ENCODE data around the gene FOXL3. TPM values are rescaled to one million over a fixed set of nuclear protein-coding genes. Genes with fewer than 3 reads are reported as not detected.

Gene FOXL3
- total RNA-seq, 2 experiments from 2014 or later = not detected

GRCh38 chr7:244974-245373 is 45.0 kb upstream of the FOXL3 start:
- ChIA-PET POLR2A (no interaction called here), CTCF (no interaction called here)
- no peak for ATAC-seq (ENCODE audit: poor library complexity)
- no peaks in the 10 kb centered on the region for H3K36me3 Mint-ChIP-seq (ENCODE audit: low read depth)
- no peaks in the 10 kb centered on the region for H3K36me3 ChIP-seq (ENCODE audit: insufficient read depth, low read length)
- H3K27ac Mint-ChIP-seq = no peak overlapping the region
- H3K27ac ChIP-seq (ENCODE audit: low read depth in 1 of 2, low read length in 2 of 2) = no peak overlapping the region
- no peaks in the 10 kb centered on the region for H3K9me3 Mint-ChIP-seq
- H3K27me3 ChIP-seq (ENCODE audit: control insufficient read depth in 1 of 2, insufficient read depth in 2 of 2, low read length in 2 of 2) = no peaks in the 10 kb centered on the region
- no peak for DNase-seq
- H3K4me3 Mint-ChIP-seq = no peak overlapping the region
- H3K4me3 ChIP-seq (ENCODE audit: low read length) = no peak overlapping the region
- no peak for TF ChIP-seq CTCF (IDR thresholded peaks at IDR 0.05)
- no peaks in the 10 kb centered on the region for H3K4me1 Mint-ChIP-seq (ENCODE audit: low read depth)
- H3K4me1 ChIP-seq (ENCODE audit: insufficient read depth, low read length) = no peaks in the 10 kb centered on the region
- H3K27me3 Mint-ChIP-seq = no peaks in the 10 kb centered on the region
- peaks cover 0 to 7% of the 10 kb centered on the region in 2 experiments for H3K9me3 ChIP-seq (ENCODE audit: control insufficient read depth in 1 of 2, insufficient read depth in 1 of 2, low read length in 2 of 2)
- intact Hi-C loops (cut with DNase I, micrococcal nuclease) = no loop called here

- no peaks in the 10 kb centered on the region for H3K36me3 ChIP-seq (ENCODE audit: insufficient read depth, low read length)
- Mint-ChIP-seq H3K9me3 (no peaks in the 10 kb centered on the region), H3K4me1 (ENCODE audit: low read depth) (no peaks in the 10 kb centered on the region), H3K4me3 (no peak overlapping the region), H3K36me3 (ENCODE audit: low read depth) (no peaks in the 10 kb centered on the region), H3K27me3 (no peaks in the 10 kb centered on the region), H3K27ac (no peak overlapping the region)
- no peak for TF ChIP-seq CTCF (IDR thresholded peaks at IDR 0.05)
- no peak overlapping the region for H3K27ac ChIP-seq (ENCODE audit: low read depth in 1 of 2, low read length in 2 of 2)
- DNase-seq (no peak), ATAC-seq (ENCODE audit: poor library complexity) (no peak)
- POLR2A ChIA-PET = no interaction called here
- H3K27me3 ChIP-seq (ENCODE audit: control insufficient read depth in 1 of 2, insufficient read depth in 2 of 2, low read length in 2 of 2) = no peaks in the 10 kb centered on the region
- H3K4me3 ChIP-seq (ENCODE audit: low read length) = no peak overlapping the region
- intact Hi-C loops (cut with DNase I, micrococcal nuclease) = no loop called here
- CTCF ChIA-PET = no interaction called here
- H3K4me1 ChIP-seq (ENCODE audit: insufficient read depth, low read length) = no peaks in the 10 kb centered on the region
- H3K9me3 ChIP-seq (ENCODE audit: control insufficient read depth in 1 of 2, insufficient read depth in 1 of 2, low read length in 2 of 2) = peaks cover 0 to 4% of the 10 kb centered on the region in 2 experiments
These were observed 44.2 kb upstream of the FOXL3 start for GRCh38 chr7:245574-246295.

GRCh38 chr7:246451-246850 is 43.5 kb upstream of the FOXL3 start:
- Mint-ChIP-seq H3K9me3 (no peaks in the 10 kb centered on the region), H3K27me3 (no peaks in the 10 kb centered on the region), H3K27ac (no peak overlapping the region), H3K4me1 (ENCODE audit: low read depth) (no peaks in the 10 kb centered on the region), H3K4me3 (no peak overlapping the region), H3K36me3 (ENCODE audit: low read depth) (no peaks in the 10 kb centered on the region)
- CTCF ChIA-PET = no interaction called here
- no peak for TF ChIP-seq CTCF (IDR thresholded peaks at IDR 0.05)
- DNase-seq = no peak
- H3K9me3 ChIP-seq (ENCODE audit: control insufficient read depth in 1 of 2, insufficient read depth in 1 of 2, low read length in 2 of 2) = no peaks in the 10 kb centered on the region
- no peak for ATAC-seq (ENCODE audit: poor library complexity)
- intact Hi-C loops (cut with DNase I, micrococcal nuclease) = no loop called here
- no peak overlapping the region for H3K27ac ChIP-seq (ENCODE audit: low read depth in 1 of 2, low read length in 2 of 2)
- no peak overlapping the region for H3K4me3 ChIP-seq (ENCODE audit: low read length)
- H3K4me1 ChIP-seq (ENCODE audit: insufficient read depth, low read length) = no peaks in the 10 kb centered on the region
- POLR2A ChIA-PET = no interaction called here
- H3K27me3 ChIP-seq (ENCODE audit: control insufficient read depth in 1 of 2, insufficient read depth in 2 of 2, low read length in 2 of 2) = no peaks in the 10 kb centered on the region
- H3K36me3 ChIP-seq (ENCODE audit: insufficient read depth, low read length) = no peaks in the 10 kb centered on the region
